Fibroblast of the aortic adventitia (primary cell): ENCODE data around the gene IFNL4. TPM values are rescaled to one million over a fixed set of nuclear protein-coding genes. Genes with fewer than 3 reads are reported as not detected.
"Not testable (repeated sequence)": the region's sequence is repeated elsewhere in the genome, so short reads cannot be mapped to it uniquely, and the experiment has no call there.

Source experiments
- DNase-seq: peaks from one replicate; pipeline ENCODE4 v3.0.0-alpha.2; 2010; ENCODE audit warnings: low read depth
- H3K4me3 ChIP-seq: 2 replicates; pipeline ENCODE4 v1.5.1; 2011; ENCODE audit warnings: low read depth, mild to moderate bottlenecking, control low read depth, low read length, moderate library complexity
- CTCF ChIP-seq: IDR thresholded peaks from 2 replicates; pipeline ENCODE4 v1.5.1; 2011; ENCODE audit warnings: mild to moderate bottlenecking, low read length, control low read depth, inconsistent platforms; ENCODE audit not compliant: insufficient read depth
- total RNA-seq: library from RNA; depleted of rRNA; stranded (reverse); fragments of >200 nt; gene quantifications from 2 replicates; pipeline ENCODE4 v1.2.3, GENCODE V29; 2012; ENCODE audit warnings: low replicate concordance

The IFNL4 gene
- total RNA-seq, 1 donor: not detected

- H3K4me3 ChIP-seq: no peak overlapping the region
- DNase-seq: no peak
- no peak for TF ChIP-seq CTCF
These were observed 1.5 kb downstream of the IFNL4 start for GRCh38 chr19:39246951-39247669.

- not testable (repeated sequence) for H3K4me3 ChIP-seq, DNase-seq
These were observed 3.5 kb downstream of the IFNL4 start for GRCh38 chr19:39245166-39245565.

- not testable (repeated sequence) for DNase-seq, H3K4me3 ChIP-seq
These were observed 4.1 kb downstream of the IFNL4 start, which contains the start of gene IFNL3 for GRCh38 chr19:39244410-39245100. TSS of gene IFNL3 (minus strand) at chr19:39245006. CDS start at chr19:39244967, 39 bp downstream.

- not testable (repeated sequence) for DNase-seq, H3K4me3 ChIP-seq
These were observed 4.9 kb downstream of the IFNL4 start for GRCh38 chr19:39243741-39244140.

- TF ChIP-seq CTCF: no peak
- no peak for DNase-seq
- no peak overlapping the region for H3K4me3 ChIP-seq
These were observed 8.2 kb downstream of the IFNL4 start for GRCh38 chr19:39240421-39240820.

- DNase-seq: no peak
- no peak overlapping the region for H3K4me3 ChIP-seq
- TF ChIP-seq CTCF: no peak
These were observed 9.7 kb downstream of the IFNL4 start for GRCh38 chr19:39238944-39239343.

- TF ChIP-seq CTCF: no peak
- DNase-seq: no peak
- no peak overlapping the region for H3K4me3 ChIP-seq
These were observed 10.4 kb downstream of the IFNL4 start for GRCh38 chr19:39238209-39238608.

- TF ChIP-seq CTCF: no peak
- H3K4me3 ChIP-seq: no peak overlapping the region
- DNase-seq: no peak
These were observed 11.2 kb downstream of the IFNL4 start for GRCh38 chr19:39237200-39238184.
